Endothelial cell (in vitro differentiated cells): ENCODE measurements around the gene ERC2. TPM values are rescaled to one million over a fixed set of nuclear protein-coding genes. Genes with fewer than 3 reads are reported as not detected.

Experiments
- DNase-seq: peaks from one replicate; pipeline ENCODE4 v3.0.0; 2021; ENCODE audit warnings: low spot score
- H3K27ac Mint-ChIP-seq: one replicate; pipeline ENCODE4 v1.8.0; 2021; ENCODE audit warnings: mixed read lengths, inconsistent platforms; ENCODE audit not compliant: unreplicated experiment
- H3K27me3 Mint-ChIP-seq: one replicate; pipeline ENCODE4 v1.8.0; 2021; ENCODE audit warnings: mild to moderate bottlenecking, moderate library complexity, mixed read lengths, inconsistent platforms; ENCODE audit not compliant: unreplicated experiment
- H3K36me3 Mint-ChIP-seq: one replicate; pipeline ENCODE4 v1.8.0; 2021; ENCODE audit warnings: mild to moderate bottlenecking, low read depth, mixed read lengths, inconsistent platforms; ENCODE audit not compliant: unreplicated experiment
- H3K4me1 Mint-ChIP-seq: one replicate; pipeline ENCODE4 v1.8.0; 2021; ENCODE audit warnings: mild to moderate bottlenecking, mixed read lengths, inconsistent platforms; ENCODE audit not compliant: unreplicated experiment
- H3K4me3 Mint-ChIP-seq: one replicate; pipeline ENCODE4 v1.8.0; 2021; ENCODE audit warnings: mild to moderate bottlenecking, mixed read lengths, inconsistent platforms; ENCODE audit not compliant: unreplicated experiment
- H3K9me3 Mint-ChIP-seq: one replicate; pipeline ENCODE4 v1.8.0; 2021; ENCODE audit warnings: mixed read lengths, inconsistent platforms; ENCODE audit not compliant: unreplicated experiment
- CTCF ChIP-seq: fragments of 200-600 bp; sonication (generic); IDR thresholded peaks from one replicate; pipeline ENCODE4 v1.5.0; 2021; ENCODE audit warnings: antibody characterized with exemption; ENCODE audit not compliant: unreplicated experiment
- total RNA-seq: library from RNA; stranded (reverse); fragmentation: NEBNext Ultra II Directional; extraction: Animal tissue kit (Norgen Biotek cat#: 25700); gene quantifications from one replicate; pipeline ENCODE4 v1.2.1, GENCODE V29; 2021; ENCODE audit not compliant: unreplicated experiment

The ERC2 gene
- total RNA-seq, 1 donor from 2014 or later: 20.5 TPM

- Mint-ChIP-seq H3K4me1 (no peaks in the 10 kb centered on the region), H3K27me3 (peaks cover 4% of the 10 kb centered on the region)
These were observed 751.5 kb downstream of the ERC2 start for GRCh38 chr3:55716611-55717225.

GRCh38 chr3:55716044-55716443 lies 752.2 kb downstream of the ERC2 start:
- H3K4me1 Mint-ChIP-seq: no peaks in the 10 kb centered on the region
- no peak overlapping the region for H3K4me3 Mint-ChIP-seq
- no peaks in the 10 kb centered on the region for H3K36me3 Mint-ChIP-seq
- H3K27ac Mint-ChIP-seq: no peak overlapping the region
- DNase-seq: no peak
- no peak for TF ChIP-seq CTCF
- peaks cover 4% of the 10 kb centered on the region for H3K27me3 Mint-ChIP-seq
- H3K9me3 Mint-ChIP-seq: no peaks in the 10 kb centered on the region

More at GRCh38 chr3:55716611-55717225, 751.5 kb downstream of the ERC2 start:
- no peak overlapping the region for H3K4me3 Mint-ChIP-seq
- H3K9me3 Mint-ChIP-seq: no peaks in the 10 kb centered on the region
- no peak for DNase-seq
- H3K27ac Mint-ChIP-seq: no peak overlapping the region
- no peak for TF ChIP-seq CTCF
- no peaks in the 10 kb centered on the region for H3K36me3 Mint-ChIP-seq

GRCh38 chr3:55714057-55714456 lies 754.2 kb downstream of the ERC2 start:
- Mint-ChIP-seq H3K4me1 (no peaks in the 10 kb centered on the region), H3K9me3 (no peaks in the 10 kb centered on the region), H3K27me3 (peaks cover 4% of the 10 kb centered on the region), H3K27ac (no peak overlapping the region), H3K36me3 (no peaks in the 10 kb centered on the region), H3K4me3 (no peak overlapping the region)
- no peak for DNase-seq
- TF ChIP-seq CTCF: no peak

- no peak for TF ChIP-seq CTCF
- no peak overlapping the region for H3K4me3 Mint-ChIP-seq
These were observed 756.6 kb downstream of the ERC2 start for GRCh38 chr3:55711646-55712045.

GRCh38 chr3:55709411-55710012 lies 758.8 kb downstream of the ERC2 start:
- H3K4me3 Mint-ChIP-seq: no peak overlapping the region
- H3K27me3 Mint-ChIP-seq: peaks cover 7% of the 10 kb centered on the region
- DNase-seq: no peak
- H3K4me1 Mint-ChIP-seq: no peaks in the 10 kb centered on the region
- no peak for TF ChIP-seq CTCF
- no peak overlapping the region for H3K27ac Mint-ChIP-seq
- H3K36me3 Mint-ChIP-seq: no peaks in the 10 kb centered on the region
- no peaks in the 10 kb centered on the region for H3K9me3 Mint-ChIP-seq

More at GRCh38 chr3:55711646-55712045, 756.6 kb downstream of the ERC2 start:
- no peaks in the 10 kb centered on the region for H3K4me1 Mint-ChIP-seq
- peaks cover 4% of the 10 kb centered on the region for H3K27me3 Mint-ChIP-seq
- H3K36me3 Mint-ChIP-seq: no peaks in the 10 kb centered on the region
- DNase-seq: no peak
- no peak overlapping the region for H3K27ac Mint-ChIP-seq
- no peaks in the 10 kb centered on the region for H3K9me3 Mint-ChIP-seq
